ENCODE measurements around the gene FGF11. TPM values are rescaled to one million over a fixed set of nuclear protein-coding genes. Genes with fewer than 3 reads are reported as not detected.

The FGF11 gene
- total and polyA plus RNA-seq, 2 of the 13 experiments (the other 11 are each of a cell fraction or from before 2014, with no cell fraction given): 0.20 to 7.6 TPM

- TF ChIP-seq GABPA (IDR thresholded peaks at IDR 0.05; ENCODE audit: low read depth, low read length) (no peak), GABPA (CRISPR knock-in tag; IDR thresholded peaks at IDR 0.05; ENCODE audit: low read depth) (peak; percentile 42), GMEB1 (CRISPR knock-in tag; IDR thresholded peaks at IDR 0.05; ENCODE audit: borderline replicate concordance) (peak; percentile 58; the same call in 1 of the 2 replicates), KLF16 (CRISPR knock-in tag; IDR thresholded peaks at IDR 0.05) (peak in 1 of 2 experiments; percentile 45; a peak in 2 of 4 replicates), ZNF710 (CRISPR knock-in tag; IDR thresholded peaks at IDR 0.05; ENCODE audit: borderline replicate concordance) (no peak), ZNF709 (CRISPR knock-in tag; IDR thresholded peaks at IDR 0.05) (0 out of 2 replicates have a peak, but pooled peaks have one; percentile 36), BRD4 (CRISPR knock-in tag; IDR thresholded peaks at IDR 0.05) (peak; percentile 51; the same call in 1 of the 2 replicates), ZNF556 (CRISPR knock-in tag; IDR thresholded peaks at IDR 0.05; ENCODE audit: borderline replicate concordance) (peak; percentile 16; the same call in 1 of the 2 replicates), JARID2 (CRISPR knock-in tag; IDR thresholded peaks at IDR 0.05; ENCODE audit: insufficient replicate concordance) (no peak), NR2F1 (CRISPR knock-in tag; IDR thresholded peaks at IDR 0.05) (no peak), GABPB1 (CRISPR knock-in tag; IDR thresholded peaks at IDR 0.05) (peak; percentile 65), ARID5B (CRISPR knock-in tag; IDR thresholded peaks at IDR 0.05) (no peak), HNRNPK (IDR thresholded peaks at IDR 0.05; ENCODE audit: low read depth, low read length, poor library complexity, severe bottlenecking) (no peak), BHLHE40 (IDR thresholded peaks at IDR 0.05; ENCODE audit: low read length) (no peak; the same call in 1 of the 2 replicates), ZNF350 (CRISPR knock-in tag; IDR thresholded peaks at IDR 0.05; ENCODE audit: borderline replicate concordance, low read depth) (no peak; the same call in 1 of the 2 replicates), RBFOX2 (IDR thresholded peaks at IDR 0.05; ENCODE audit: low read depth, low read length) (peak; percentile 97), ZNF607 (CRISPR knock-in tag; IDR thresholded peaks at IDR 0.05; ENCODE audit: borderline replicate concordance) (peak; percentile 81; the same call in 1 of the 2 replicates), ZNF788 (CRISPR knock-in tag; IDR thresholded peaks at IDR 0.05; ENCODE audit: borderline replicate concordance) (peak; percentile 28; the same call in 1 of the 2 replicates), CBX2 (IDR thresholded peaks at IDR 0.05; ENCODE audit: low read depth, low read length) (no peak), CBX2 (CRISPR knock-in tag; IDR thresholded peaks at IDR 0.05; ENCODE audit: low read depth) (no peak), SIX4 (CRISPR knock-in tag; IDR thresholded peaks at IDR 0.05) (no peak), ELF3 (CRISPR knock-in tag; IDR thresholded peaks at IDR 0.05) (no peak)
Measured at GRCh38 chr17:7403977-7404736, 35.2 kb upstream of the FGF11 start, which contains the start of gene TMEM256 (continued).

Measured in HepG2 (cell line).